Epithelial cell of esophagus (primary cell): ENCODE data around the gene SDCCAG8.

Experiments
- DNase-seq: peaks from one replicate; pipeline ENCODE4 v3.0.0; 2010; ENCODE audit warnings: low read depth
- H3K4me3 ChIP-seq: 2 replicates; pipeline ENCODE4 v1.5.1; 2011; ENCODE audit warnings: mild to moderate bottlenecking, low read length, control low read depth
- TF ChIP-seq, protein P1 (sequence below): IDR thresholded peaks from 2 replicates; pipeline ENCODE4 v1.5.1; 2011; ENCODE audit warnings: low read depth, mild to moderate bottlenecking, low read length, control low read depth, inconsistent platforms; ENCODE audit not compliant: insufficient read depth; ENCODE audit errors: missing control alignments

Gene SDCCAG8

DNA sequence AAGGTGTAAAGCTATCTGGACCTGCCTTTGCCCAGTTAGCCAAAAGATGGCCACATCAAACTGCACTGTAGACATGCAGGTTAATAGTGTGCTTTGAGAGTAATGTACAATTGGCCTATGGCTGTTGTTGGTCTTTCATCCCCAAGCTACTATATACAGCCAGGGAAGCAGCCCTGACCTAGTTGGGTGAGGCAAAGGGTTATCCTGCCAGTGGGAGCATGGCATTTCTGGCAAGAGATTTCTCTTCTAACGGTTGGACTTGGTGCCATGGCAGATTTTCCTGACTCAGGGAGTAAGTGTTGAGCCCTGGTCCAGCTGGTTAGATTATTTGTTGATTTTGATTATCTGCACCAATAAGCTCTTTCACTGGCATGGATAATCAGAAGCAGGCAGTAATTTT lies 119.8 kb downstream of the SDCCAG8 start:
- TF ChIP-seq, protein P1, sequence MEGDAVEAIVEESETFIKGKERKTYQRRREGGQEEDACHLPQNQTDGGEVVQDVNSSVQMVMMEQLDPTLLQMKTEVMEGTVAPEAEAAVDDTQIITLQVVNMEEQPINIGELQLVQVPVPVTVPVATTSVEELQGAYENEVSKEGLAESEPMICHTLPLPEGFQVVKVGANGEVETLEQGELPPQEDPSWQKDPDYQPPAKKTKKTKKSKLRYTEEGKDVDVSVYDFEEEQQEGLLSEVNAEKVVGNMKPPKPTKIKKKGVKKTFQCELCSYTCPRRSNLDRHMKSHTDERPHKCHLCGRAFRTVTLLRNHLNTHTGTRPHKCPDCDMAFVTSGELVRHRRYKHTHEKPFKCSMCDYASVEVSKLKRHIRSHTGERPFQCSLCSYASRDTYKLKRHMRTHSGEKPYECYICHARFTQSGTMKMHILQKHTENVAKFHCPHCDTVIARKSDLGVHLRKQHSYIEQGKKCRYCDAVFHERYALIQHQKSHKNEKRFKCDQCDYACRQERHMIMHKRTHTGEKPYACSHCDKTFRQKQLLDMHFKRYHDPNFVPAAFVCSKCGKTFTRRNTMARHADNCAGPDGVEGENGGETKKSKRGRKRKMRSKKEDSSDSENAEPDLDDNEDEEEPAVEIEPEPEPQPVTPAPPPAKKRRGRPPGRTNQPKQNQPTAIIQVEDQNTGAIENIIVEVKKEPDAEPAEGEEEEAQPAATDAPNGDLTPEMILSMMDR, result no peak

DNA sequence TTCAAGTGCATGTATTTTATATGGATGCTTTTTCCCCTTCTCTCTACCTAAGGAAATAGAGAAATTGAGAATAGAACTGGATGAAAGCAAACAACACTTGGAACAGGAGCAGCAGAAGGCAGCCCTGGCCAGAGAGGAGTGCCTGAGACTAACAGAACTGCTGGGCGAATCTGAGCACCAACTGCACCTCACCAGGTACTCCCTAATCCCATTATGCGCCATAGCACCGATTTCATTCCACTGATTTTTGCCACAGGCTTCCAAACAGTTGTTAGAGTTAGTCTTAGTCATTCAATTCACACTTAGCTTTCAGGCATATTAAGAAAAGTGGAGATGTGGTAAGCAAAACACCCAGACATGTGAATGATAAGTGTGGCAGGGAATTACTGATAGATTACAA lies 122.8 kb downstream of the SDCCAG8 start:
- no peak for DNase-seq
- H3K4me3 ChIP-seq, result no peak overlapping the region
- TF ChIP-seq, protein P1, result no peak

More for the DNA sequence above, 119.8 kb downstream of the SDCCAG8 start:
- H3K4me3 ChIP-seq, result no peak overlapping the region
- DNase-seq, result no peak

DNA sequence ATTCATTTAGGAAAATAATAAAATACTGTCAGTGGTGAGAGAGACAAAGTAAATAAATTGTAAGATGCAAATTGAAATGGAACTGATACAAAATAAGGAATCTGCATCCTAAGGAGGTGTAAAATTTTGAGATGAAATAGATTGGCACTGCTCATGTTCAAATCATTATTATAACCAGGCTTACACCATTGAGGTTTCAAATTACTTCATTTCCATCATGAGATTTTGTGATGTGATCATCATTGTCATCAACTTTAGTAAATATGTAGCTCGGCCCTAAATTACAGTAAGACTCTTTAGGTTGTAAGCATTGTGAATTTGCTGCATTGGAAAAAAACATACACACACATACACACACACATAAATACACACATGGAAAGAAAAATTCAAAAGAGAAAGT lies 123.4 kb downstream of the SDCCAG8 start:
- TF ChIP-seq, protein P1, result no peak
- no peak overlapping the region for H3K4me3 ChIP-seq
- no peak for DNase-seq

DNA sequence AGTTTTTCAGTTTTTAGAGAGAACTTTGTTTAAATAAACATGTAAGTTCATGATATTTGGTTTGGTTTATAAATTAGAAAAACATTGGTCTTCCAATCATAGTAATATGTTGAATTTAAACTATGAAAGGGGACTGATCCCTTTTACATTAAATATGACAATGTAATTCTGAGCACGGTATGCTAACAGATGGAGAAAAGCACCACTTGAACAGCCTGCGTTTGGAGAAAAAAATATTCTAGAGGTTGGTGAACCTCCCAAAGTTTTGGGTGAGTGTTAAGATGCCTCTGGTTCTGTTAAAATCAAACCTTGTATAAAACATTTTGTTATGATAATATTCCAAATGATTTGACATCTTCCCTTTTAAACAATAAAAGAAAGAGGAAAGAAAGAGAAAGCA lies 123.9 kb downstream of the SDCCAG8 start:
- TF ChIP-seq, protein P1, result no peak
- no peak overlapping the region for H3K4me3 ChIP-seq
- DNase-seq, result no peak

DNA sequence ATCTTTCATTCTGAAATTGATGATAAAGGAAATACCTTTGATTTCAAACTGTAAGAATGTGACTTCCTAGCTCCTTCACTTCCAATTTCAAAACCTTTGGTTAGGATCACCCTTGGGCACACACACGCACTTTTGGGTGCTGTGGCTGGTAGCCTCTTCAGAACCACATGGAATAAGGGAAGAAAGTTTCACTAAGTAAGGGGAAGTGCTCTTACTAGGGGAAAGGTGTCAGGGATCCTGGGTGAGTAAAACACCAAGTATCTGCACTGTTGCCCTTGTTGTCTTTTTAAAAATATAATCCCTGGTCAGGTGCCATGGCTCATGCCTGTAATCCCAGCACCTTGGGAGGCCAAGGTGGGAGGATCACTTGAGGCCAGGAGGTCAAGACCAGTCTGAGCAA lies 132.4 kb downstream of the SDCCAG8 start:
- TF ChIP-seq, protein P1, result no peak

DNA sequence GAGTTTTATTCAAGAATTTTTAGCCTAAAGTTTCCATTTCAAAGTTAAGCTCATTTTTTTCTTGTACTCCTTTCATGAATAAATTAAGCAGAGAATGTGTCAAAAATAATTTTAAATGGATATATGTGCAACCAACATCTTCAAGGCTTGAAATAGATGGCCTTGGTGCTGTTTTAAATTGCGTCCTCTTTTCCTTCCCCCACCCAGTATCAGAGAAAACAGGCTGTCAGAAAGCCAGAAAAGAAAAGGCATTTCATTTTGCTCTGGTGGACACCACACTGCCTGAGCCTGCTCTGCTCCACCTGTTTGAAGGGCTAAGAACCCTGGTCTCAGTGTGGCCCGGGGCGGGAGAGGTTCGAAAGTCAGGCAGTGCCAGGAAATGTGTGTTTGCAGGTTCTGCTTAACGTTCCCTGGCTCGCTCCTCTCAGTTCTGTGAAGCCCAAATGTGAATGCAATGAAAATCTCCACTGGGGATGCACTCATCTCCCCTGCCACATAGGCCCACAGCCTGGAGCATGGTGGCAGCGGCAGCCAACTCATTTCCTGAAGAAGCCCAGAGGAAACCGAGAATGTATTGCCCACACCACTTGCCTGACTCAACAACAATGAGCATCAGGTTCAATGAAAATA lies 134.4 kb downstream of the SDCCAG8 start:
- no peak for DNase-seq
- TF ChIP-seq, protein P1, result no peak
- no peak overlapping the region for H3K4me3 ChIP-seq

More for the DNA sequence above, 132.4 kb downstream of the SDCCAG8 start:
- no peak overlapping the region for H3K4me3 ChIP-seq
- DNase-seq, result no peak

DNA sequence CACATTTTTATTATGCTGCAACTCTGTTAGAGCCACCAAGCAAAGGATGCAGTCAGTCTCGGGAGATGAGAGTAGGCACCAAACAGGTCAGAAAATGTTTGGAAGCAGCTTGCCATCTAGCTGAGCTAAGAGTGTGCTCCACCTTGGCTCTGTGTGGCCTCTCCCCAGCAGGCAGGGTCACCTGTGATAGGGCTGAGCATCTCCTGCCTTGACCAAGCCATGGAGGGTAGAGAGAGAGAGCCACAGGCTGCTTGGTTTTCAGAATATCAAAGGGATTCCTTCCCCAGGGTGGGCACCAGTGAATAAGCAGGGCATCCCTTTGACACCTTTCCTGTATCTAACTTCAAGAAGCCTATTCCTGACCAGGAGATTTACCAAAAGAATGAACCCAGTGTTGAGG lies 135.5 kb downstream of the SDCCAG8 start:
- TF ChIP-seq, protein P1, result no peak
- DNase-seq, result no peak
- H3K4me3 ChIP-seq, result no peak overlapping the region
